Esophagus squamous epithelium (tissue), 4 donors: ENCODE measurements around the gene THBS1.

ENCODE experiments used
- CTCF ChIP-seq, 6 experiments: fragments of 450-650 bp in 4 of 6; fragments of 200-600 bp in 2 of 6; sonication (generic) in 2 of 6; IDR thresholded peaks; one replicate each; pipeline ENCODE4 v1.5.1; 2016 to 2019; ENCODE audit warnings: antibody characterized with exemption in 6 of 6, mild to moderate bottlenecking in 4 of 6, moderate library complexity in 4 of 6
- POLR2A ChIP-seq, 4 donors: fragments of 450-650 bp; IDR thresholded peaks; one replicate each; pipeline ENCODE4 v1.6.1; 2017; ENCODE audit warnings: antibody characterized with exemption in 4 of 4, mild to moderate bottlenecking in 4 of 4, moderate library complexity in 3 of 4

DNA sequence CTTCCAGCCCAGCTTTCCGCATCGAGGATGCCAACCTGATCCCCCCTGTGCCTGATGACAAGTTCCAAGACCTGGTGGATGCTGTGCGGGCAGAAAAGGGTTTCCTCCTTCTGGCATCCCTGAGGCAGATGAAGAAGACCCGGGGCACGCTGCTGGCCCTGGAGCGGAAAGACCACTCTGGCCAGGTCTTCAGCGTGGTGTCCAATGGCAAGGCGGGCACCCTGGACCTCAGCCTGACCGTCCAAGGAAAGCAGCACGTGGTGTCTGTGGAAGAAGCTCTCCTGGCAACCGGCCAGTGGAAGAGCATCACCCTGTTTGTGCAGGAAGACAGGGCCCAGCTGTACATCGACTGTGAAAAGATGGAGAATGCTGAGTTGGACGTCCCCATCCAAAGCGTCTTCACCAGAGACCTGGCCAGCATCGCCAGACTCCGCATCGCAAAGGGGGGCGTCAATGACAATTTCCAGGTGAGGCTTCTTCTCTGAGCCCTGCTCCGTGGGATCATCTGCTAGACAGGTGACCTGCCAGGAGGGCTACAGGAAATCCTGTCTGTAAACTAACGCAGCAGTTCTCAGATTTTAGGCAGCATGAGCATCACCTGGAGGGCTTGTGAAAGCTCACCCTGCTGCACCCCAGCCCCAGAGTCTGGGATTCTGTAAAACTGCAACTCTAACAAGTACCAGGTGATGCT is 1.6 kb downstream of the THBS1 start:
- TF ChIP-seq POLR2A (IDR thresholded peaks at IDR 0.05) = no peak
- TF ChIP-seq CTCF (IDR thresholded peaks at IDR 0.05) = no peak
